GM18498 (cell line): ENCODE measurements around the gene LYPD8.

ENCODE experiments used
- ATAC-seq: cut with Tn5 transposase; IDR thresholded peaks from one replicate; pipeline ENCODE4 v1.9.1; 2021; ENCODE audit warnings: mild to moderate bottlenecking, moderate library complexity; ENCODE audit not compliant: unreplicated experiment

LYPD8 gene

GRCh38 chr1:248703674-248704073, 51.9 kb downstream of the LYPD8 start:
- ATAC-seq, result no peak

GRCh38 chr1:248702714-248703113, 52.8 kb downstream of the LYPD8 start, which contains the start of gene OR14I1:
OR14I1 (minus strand) TSS chr1:248702766.
- ATAC-seq, result no peak

- no peak for ATAC-seq
Measured at GRCh38 chr1:248699099-248699498, 56.5 kb downstream of the LYPD8 start.

- ATAC-seq, result no peak
Measured at GRCh38 chr1:248697907-248698306, 57.7 kb downstream of the LYPD8 start.

GRCh38 chr1:248696774-248697173, 58.8 kb downstream of the LYPD8 start:
- ATAC-seq, result no peak

GRCh38 chr1:248696261-248696660, 59.3 kb downstream of the LYPD8 start:
- ATAC-seq, result no peak

GRCh38 chr1:248695451-248696132, 60.0 kb downstream of the LYPD8 start:
- ATAC-seq, result no peak

- no peak for ATAC-seq
Measured at GRCh38 chr1:248691567-248692155, 63.9 kb downstream of the LYPD8 start.
